ENCODE measurements around the gene TRMT13. TPM values are rescaled to one million over a fixed set of nuclear protein-coding genes. Genes with fewer than 3 reads are reported as not detected.
"Not testable (repeated sequence)": the region's sequence is repeated elsewhere in the genome, so short reads cannot be mapped to it uniquely, and the experiment has no call there.

TRMT13 gene
- total and polyA plus RNA-seq, 4 donors = 16.4 to 29.3 (median 19.3) TPM

DNA sequence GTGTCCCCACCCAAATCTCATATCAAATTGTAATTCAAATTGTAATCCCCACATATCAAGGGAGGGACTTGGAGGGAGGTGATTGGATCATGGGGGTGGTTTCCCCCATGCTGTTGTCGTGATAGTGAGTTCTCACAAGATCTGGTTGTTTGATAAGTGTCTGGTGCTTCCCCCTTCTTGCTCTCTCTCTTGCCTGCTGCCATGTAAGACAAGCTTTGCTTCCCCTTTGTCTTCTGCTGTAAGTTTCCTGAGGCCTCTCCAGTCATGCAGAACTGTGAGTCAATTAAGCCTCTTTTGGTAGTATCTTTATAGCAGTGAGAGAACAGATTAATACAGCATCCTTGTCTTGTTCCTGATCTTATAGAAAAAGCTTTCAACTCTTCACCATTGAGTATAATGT is 51.6 kb downstream of the TRMT13 start:
- H3K36me3 ChIP-seq (ENCODE audit: control insufficient read depth, insufficient read depth, low read length) = no peaks in the 10 kb centered on the region
- peaks cover 11% of the 10 kb centered on the region for H3K4me1 ChIP-seq (ENCODE audit: control insufficient read depth, insufficient read depth, low read length)
- no peak overlapping the region for H3K27ac ChIP-seq (ENCODE audit: low read depth, low read length)
- no peaks in the 10 kb centered on the region for H3K27me3 ChIP-seq (ENCODE audit: control insufficient read depth, insufficient read depth, low read length)
- H3K9me3 ChIP-seq (ENCODE audit: control insufficient read depth, insufficient read depth, low read length) = no peaks in the 10 kb centered on the region
- no peak for DNase-seq (ENCODE audit: low read depth in 4 of 6, low spot score in 6 of 6)
- WGBS (ENCODE audit: insufficient coverage) = no CpG with 5 or more reads among the region's 1 CpG
- no peak overlapping the region for H3K4me3 ChIP-seq (ENCODE audit: low read depth, low read length)

DNA sequence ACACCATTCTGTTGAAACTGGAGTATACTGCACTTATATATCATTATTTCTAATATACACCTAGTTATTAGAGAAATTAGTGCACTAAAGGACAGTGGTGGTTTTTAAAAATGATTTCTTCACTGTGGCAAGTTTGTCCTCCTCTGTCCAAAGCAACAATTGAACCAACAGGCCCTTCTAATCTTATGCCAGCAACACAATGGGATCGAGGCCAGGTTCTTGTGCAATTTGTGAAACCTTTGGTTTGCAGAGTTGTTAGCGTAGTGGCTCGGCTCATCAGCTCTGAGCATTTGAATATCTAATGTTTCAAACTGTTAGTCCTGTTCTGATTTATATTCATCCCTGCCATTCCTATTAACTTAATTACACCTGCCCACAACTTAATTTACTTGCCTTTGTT is 54.9 kb downstream of the TRMT13 start:
- H3K27me3 ChIP-seq (ENCODE audit: control insufficient read depth, insufficient read depth, low read length) = no peaks in the 10 kb centered on the region
- peak in 4 of 6 donors; percentile 6 to 71 (median 28) for DNase-seq (ENCODE audit: low read depth in 4 of 6, low spot score in 6 of 6)
- no peaks in the 10 kb centered on the region for H3K36me3 ChIP-seq (ENCODE audit: control insufficient read depth, insufficient read depth, low read length)
- H3K4me1 ChIP-seq (ENCODE audit: control insufficient read depth, insufficient read depth, low read length) = peaks cover 11% of the 10 kb centered on the region
- no CpG with 5 or more reads among the region's 3 CpGs for WGBS (ENCODE audit: insufficient coverage)
- no peaks in the 10 kb centered on the region for H3K9me3 ChIP-seq (ENCODE audit: control insufficient read depth, insufficient read depth, low read length)
- H3K27ac ChIP-seq (ENCODE audit: low read depth, low read length) = peak overlapping the region; percentile 74
- no peak overlapping the region for H3K4me3 ChIP-seq (ENCODE audit: low read depth, low read length)

DNA sequence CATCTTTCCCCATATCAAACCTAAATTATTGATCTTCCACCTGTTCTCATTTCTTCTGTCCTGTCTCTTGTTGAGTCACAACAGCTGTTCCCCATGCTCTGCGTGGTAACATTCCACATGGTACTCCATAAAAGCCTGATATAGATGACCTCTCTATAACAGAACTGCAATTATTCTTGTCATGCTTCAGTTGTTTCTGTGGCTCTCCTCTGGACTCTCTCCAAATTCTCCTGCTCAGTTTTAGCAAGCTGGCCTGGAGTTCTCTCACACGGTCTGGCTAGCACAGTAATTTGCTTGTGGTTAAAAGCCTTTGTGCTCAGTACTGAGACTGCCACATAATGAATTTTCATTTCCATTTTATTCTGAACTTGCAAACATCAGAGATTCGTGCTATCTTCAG is 55.7 kb downstream of the TRMT13 start:
- peak; percentile 33 to 88 (median 56) for DNase-seq (ENCODE audit: low read depth in 4 of 6, low spot score in 6 of 6)
- Histone ChIP-seq H3K36me3 (ENCODE audit: control insufficient read depth, insufficient read depth, low read length) (no peaks in the 10 kb centered on the region), H3K4me3 (ENCODE audit: low read depth, low read length) (no peak overlapping the region), H3K27me3 (ENCODE audit: control insufficient read depth, insufficient read depth, low read length) (no peaks in the 10 kb centered on the region), H3K4me1 (ENCODE audit: control insufficient read depth, insufficient read depth, low read length) (peaks cover 11% of the 10 kb centered on the region), H3K9me3 (ENCODE audit: control insufficient read depth, insufficient read depth, low read length) (no peaks in the 10 kb centered on the region), H3K27ac (ENCODE audit: low read depth, low read length) (peak overlapping the region; percentile 74)
- 14% methylated on average over 1 of the region's 3 CpGs for WGBS (ENCODE audit: insufficient coverage)

- no peak overlapping the region for H3K4me3 ChIP-seq (ENCODE audit: low read depth, low read length)
- peaks cover 14% of the 10 kb centered on the region for H3K36me3 ChIP-seq (ENCODE audit: control insufficient read depth, insufficient read depth, low read length)
- H3K27ac ChIP-seq (ENCODE audit: low read depth, low read length) = no peak overlapping the region
- H3K4me1 ChIP-seq (ENCODE audit: control insufficient read depth, insufficient read depth, low read length) = no peaks in the 10 kb centered on the region
- DNase-seq (ENCODE audit: low read depth in 4 of 6, low spot score in 6 of 6) = peak in 1 of 6 donors; percentile 56
- WGBS (ENCODE audit: insufficient coverage) = no CpG with 5 or more reads among the region's 1 CpG
- H3K9me3 ChIP-seq (ENCODE audit: control insufficient read depth, insufficient read depth, low read length) = no peaks in the 10 kb centered on the region
- no peaks in the 10 kb centered on the region for H3K27me3 ChIP-seq (ENCODE audit: control insufficient read depth, insufficient read depth, low read length)
Measured at GRCh38 chr1:100198596-100198995, 65.6 kb downstream of the TRMT13 start.

GRCh38 chr1:100200060-100200459 is 67.1 kb downstream of the TRMT13 start:
- 86% methylated on average over 1 of the region's 6 CpGs for WGBS (ENCODE audit: insufficient coverage)
- H3K27ac ChIP-seq (ENCODE audit: low read depth, low read length) = not testable (repeated sequence)

More at GRCh38 chr1:100200060-100200459, 67.1 kb downstream of the TRMT13 start:
- H3K36me3 ChIP-seq (ENCODE audit: control insufficient read depth, insufficient read depth, low read length) = peaks cover 11% of the 10 kb centered on the region
- H3K9me3 ChIP-seq (ENCODE audit: control insufficient read depth, insufficient read depth, low read length); H3K4me3 ChIP-seq (ENCODE audit: low read depth, low read length); DNase-seq (ENCODE audit: low read depth in 4 of 6, low spot score in 6 of 6); H3K27me3 ChIP-seq (ENCODE audit: control insufficient read depth, insufficient read depth, low read length); H3K4me1 ChIP-seq (ENCODE audit: control insufficient read depth, insufficient read depth, low read length): not testable (repeated sequence)

Small RNAs within 50 kb of the gene (small RNA-seq; reads per million reads assigned to genes)
- gene AC093019.1 (ENCODE audit: low replicate concordance) = 0.10 reads per million
- gene RPL23AP90 (ENCODE audit: low replicate concordance) = not detected

Other genes with a start within 250 kb of the TRMT13 start
- 10 to 100 TPM; 21.5 to 35.2 TPM for gene SLC35A3, start 163.2 kb upstream of the TRMT13 start, total RNA-seq
- gene SLC35A3, start 163.2 kb upstream of the TRMT13 start, polyA plus RNA-seq (ENCODE audit: insufficient read length in 2 of 2) = 10 to 100 TPM; 21.6 to 22.6 TPM
- gene SASS6, start 233 bp upstream of the TRMT13 start, total RNA-seq = 1 to 10 TPM; 3.7 to 5.4 TPM
- gene SASS6, start 233 bp upstream of the TRMT13 start, polyA plus RNA-seq (ENCODE audit: insufficient read length in 2 of 2) = 1 to 10 TPM; 3.9 to 5.3 TPM
- gene LRRC39, start 45.1 kb downstream of the TRMT13 start, total RNA-seq = 1 to 10 TPM; 4.1 to 7.3 TPM
- gene LRRC39, start 45.1 kb downstream of the TRMT13 start, polyA plus RNA-seq (ENCODE audit: insufficient read length in 2 of 2) = 1 to 10 TPM; 5.3 to 5.4 TPM
- gene DBT, start 116.7 kb downstream of the TRMT13 start, total RNA-seq = 10 to 100 TPM; 12.6 to 14.5 TPM
- gene DBT, start 116.7 kb downstream of the TRMT13 start, polyA plus RNA-seq (ENCODE audit: insufficient read length in 2 of 2) = 10 to 100 TPM; 12.1 to 12.3 TPM
- 10 to 100 TPM; 28.8 to 44.5 TPM for gene RTCA, start 133.1 kb downstream of the TRMT13 start, total RNA-seq
- gene RTCA, start 133.1 kb downstream of the TRMT13 start, polyA plus RNA-seq (ENCODE audit: insufficient read length in 2 of 2) = 10 to 100 TPM; 45.5 to 46.4 TPM
- gene CDC14A, start 219.3 kb downstream of the TRMT13 start, total RNA-seq = 10 to 100 TPM; 13.8 to 18.9 TPM
- 1 to 10 TPM; 6.1 to 6.4 TPM for gene CDC14A, start 219.3 kb downstream of the TRMT13 start, polyA plus RNA-seq (ENCODE audit: insufficient read length in 2 of 2)